NB4 (cell line): ENCODE measurements around the gene PARM1.

ENCODE experiments used
- DNase-seq: peaks from one replicate; pipeline ENCODE4 v3.0.0; 2010; ENCODE audit warnings: low read depth
- H3K4me3 ChIP-seq: one replicate; pipeline ENCODE4 v1.5.1; 2011; ENCODE audit warnings: mild to moderate bottlenecking, low read depth, low read length, moderate library complexity
- CTCF ChIP-seq: IDR thresholded peaks from one replicate; pipeline ENCODE4 v1.5.1; 2012; ENCODE audit warnings: low read depth, low read length
- MAX ChIP-seq: IDR thresholded peaks from 2 replicates; pipeline ENCODE4 v1.6.1; 2011; ENCODE audit warnings: low read depth, low read length
- MYC ChIP-seq: IDR thresholded peaks from 2 replicates; pipeline ENCODE4 v1.6.1; 2011; ENCODE audit warnings: low read depth, low read length
- POLR2A ChIP-seq: IDR thresholded peaks from 2 replicates; pipeline ENCODE4 v1.6.1; 2011; ENCODE audit warnings: mild to moderate bottlenecking; ENCODE audit not compliant: insufficient read length; ENCODE audit errors: extremely low read depth

Gene PARM1

GRCh38 chr4:75058486-75058885 lies 125.6 kb downstream of the PARM1 start:
- TF ChIP-seq POLR2A (no peak), MYC (no peak), MAX (no peak), CTCF (no peak)
- DNase-seq = no peak
- H3K4me3 ChIP-seq = no peak overlapping the region

- TF ChIP-seq MYC (no peak), POLR2A (no peak), MAX (no peak)
- DNase-seq = no peak
- no peak overlapping the region for H3K4me3 ChIP-seq
Measured at GRCh38 chr4:75063433-75063832, 130.5 kb downstream of the PARM1 start.

GRCh38 chr4:75065909-75066308 lies 133.0 kb downstream of the PARM1 start:
- H3K4me3 ChIP-seq = no peak overlapping the region
- DNase-seq = no peak
- no peak for TF ChIP-seq CTCF
- TF ChIP-seq POLR2A = no peak
- TF ChIP-seq MAX = no peak
- no peak for TF ChIP-seq MYC

- TF ChIP-seq CTCF (no peak), MYC (no peak)
- no peak for DNase-seq
- no peak overlapping the region for H3K4me3 ChIP-seq
Measured at GRCh38 chr4:75069493-75070074, 136.7 kb downstream of the PARM1 start.

- no peak for DNase-seq
- no peak overlapping the region for H3K4me3 ChIP-seq
- no peak for TF ChIP-seq CTCF
- no peak for TF ChIP-seq MYC
- no peak for TF ChIP-seq POLR2A
- no peak for TF ChIP-seq MAX
Measured at GRCh38 chr4:75071317-75071716, 138.4 kb downstream of the PARM1 start.

- H3K4me3 ChIP-seq = no peak overlapping the region
- no peak for TF ChIP-seq POLR2A
- no peak for TF ChIP-seq MYC
- TF ChIP-seq CTCF = no peak
- no peak for TF ChIP-seq MAX
- DNase-seq = no peak
Measured at GRCh38 chr4:75080888-75081287, 148.0 kb downstream of the PARM1 start.
